ENCODE results near the gene SIGLEC1.

DNA sequence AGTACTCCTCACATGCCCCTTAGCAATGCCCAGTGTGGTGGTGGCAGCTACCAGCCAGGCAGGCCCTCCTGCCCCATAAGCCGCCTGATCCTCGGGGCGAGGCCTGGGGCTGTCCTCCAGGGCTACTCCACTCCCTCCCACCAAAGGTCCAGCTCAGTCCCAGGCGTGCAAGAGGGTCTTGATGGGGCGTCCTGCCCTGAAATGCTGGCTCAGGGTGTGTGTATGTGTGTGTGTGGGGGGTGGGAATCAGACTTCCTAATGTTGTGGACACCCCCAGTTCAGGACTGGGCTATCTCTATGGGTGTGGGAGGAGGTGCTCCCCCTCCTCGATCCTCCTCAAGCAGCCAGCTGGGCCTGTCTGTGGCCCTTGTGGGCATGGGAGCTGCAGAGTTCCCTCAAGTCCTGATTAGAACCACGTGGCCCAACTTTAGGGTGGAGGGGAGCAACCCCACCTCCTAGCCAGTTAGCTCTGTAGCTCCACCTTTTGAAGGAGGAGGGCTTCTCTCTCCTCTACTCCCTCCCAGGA is 27.6 kb upstream of the SIGLEC1 start:
- TF ChIP-seq POLR2A (IDR thresholded peaks at IDR 0.05; ENCODE audit: low read depth, low read length) (no peak), BCL11A (IDR thresholded peaks at IDR 0.05; ENCODE audit: low read depth, low read length) (no peak), MXI1 (IDR thresholded peaks at IDR 0.05; ENCODE audit: low read depth, low read length) (no peak), CTCF (IDR thresholded peaks at IDR 0.05 in 2 of 3, conservative IDR thresholded peaks at IDR 0.05 in 1 of 3; ENCODE audit: control insufficient read depth in 2 of 3, extremely low read depth in 1 of 3, insufficient read depth in 1 of 3, low read depth in 3 of 3, low read length in 3 of 3) (no peak), CREM (IDR thresholded peaks at IDR 0.05; ENCODE audit: low read depth) (no peak)
